Natural killer cell (primary cell): ENCODE results near the gene OXSR1. TPM values are rescaled to one million over a fixed set of nuclear protein-coding genes. Genes with fewer than 3 reads are reported as not detected.

Experiments
- ATAC-seq, 3 donors: fragments of 150-1000 bp in 2 of 3; fragments of 200-7000 bp in 1 of 3; cut with Tn5 transposase; 1 replicate in 1 of 3; 2 replicates in 2 of 3; pipeline ENCODE4 v1.10.0; 2021; ENCODE audit warnings: mild to moderate bottlenecking in 2 of 3, moderate library complexity in 2 of 3
- DNase-seq, 2 donors: peaks; one replicate each; pipeline versions ENCODE4 v3.0.0 to v3.0.0-alpha.2; 2013 to 2021; ENCODE audit warnings: mixed read lengths in 1 of 2
- H3K27ac ChIP-seq: one replicate; pipeline ENCODE4 v1.5.1; 2013; ENCODE audit warnings: mild to moderate bottlenecking, low read length
- H3K27me3 ChIP-seq: one replicate; pipeline ENCODE4 v1.6.1; 2013; ENCODE audit warnings: low read length; ENCODE audit not compliant: control insufficient read depth, insufficient read depth
- H3K36me3 ChIP-seq: one replicate; pipeline ENCODE4 v1.6.1; 2013; ENCODE audit warnings: low read length; ENCODE audit not compliant: control insufficient read depth, insufficient read depth
- H3K4me1 ChIP-seq: one replicate; pipeline ENCODE4 v1.6.1; 2013; ENCODE audit warnings: low read length; ENCODE audit not compliant: control insufficient read depth, insufficient read depth
- H3K4me3 ChIP-seq: one replicate; pipeline ENCODE4 v1.5.1; 2013; ENCODE audit warnings: low read length
- H3K9me3 ChIP-seq: one replicate; pipeline ENCODE4 v1.6.1; 2013; ENCODE audit warnings: low read length; ENCODE audit not compliant: control insufficient read depth, insufficient read depth
- H3K27ac Mint-ChIP-seq, 2 donors: one replicate each; pipeline ENCODE4 v1.8.0; 2022; ENCODE audit warnings: mild to moderate bottlenecking in 2 of 2, mixed read lengths in 2 of 2, moderate library complexity in 1 of 2
- H3K27me3 Mint-ChIP-seq, 2 donors: one replicate each; pipeline ENCODE4 v1.8.0; 2022; ENCODE audit warnings: low read depth in 2 of 2, mixed read lengths in 2 of 2
- H3K36me3 Mint-ChIP-seq: one replicate; pipeline ENCODE4 v1.8.0; 2022; ENCODE audit warnings: mixed read lengths
- H3K4me1 Mint-ChIP-seq, 2 donors: one replicate each; pipeline ENCODE4 v1.8.0; 2022; ENCODE audit warnings: mixed read lengths in 2 of 2
- H3K4me3 Mint-ChIP-seq: one replicate; pipeline ENCODE4 v1.8.0; 2022; ENCODE audit warnings: mild to moderate bottlenecking, moderate library complexity, mixed read lengths
- H3K9me3 Mint-ChIP-seq, 2 donors: one replicate each; pipeline ENCODE4 v1.8.0; 2022; ENCODE audit warnings: mixed read lengths in 2 of 2
- WGBS: methylation state at CpG from one replicate; pipeline ENCODE4 v1.1.7; 2013; ENCODE audit warnings: missing lambda C conversion rate; ENCODE audit not compliant: insufficient coverage; 5-methylcytosine and 5-hydroxymethylcytosine counted together
- intact Hi-C: fragments of 100-400 bp; cut with micrococcal nuclease; formaldehyde crosslinking; loops from one replicate; pipeline ENCODE4 v1.14.2; 2022
- total RNA-seq, 4 donors: library from RNA; stranded (reverse); fragments of 120-200 nt in 1 of 4; gene quantifications; one replicate each; pipeline versions ENCODE4 v1.2.3 to v1.2.4, GENCODE V29; 2013 to 2022
- TF ChIP-seq, protein P1 (sequence below): fragments of 200-600 bp; IDR thresholded peaks from one replicate; pipeline ENCODE4 v1.8.0; 2022; ENCODE audit warnings: antibody characterized with exemption

The OXSR1 gene
- total RNA-seq, 3 donors from 2014 or later (not counting 1 experiment from before 2014, with no cell fraction given): 37.2 to 46.1 (median 44.0) TPM

GRCh38 chr3:38227989-38228388 is 62.7 kb downstream of the OXSR1 start:
- no peak for DNase-seq
- Histone ChIP-seq H3K36me3 (peaks cover 52% of the 10 kb centered on the region), H3K4me1 (no peaks in the 10 kb centered on the region), H3K27ac (no peak overlapping the region), H3K27me3 (no peaks in the 10 kb centered on the region), H3K4me3 (no peak overlapping the region), H3K9me3 (no peaks in the 10 kb centered on the region)
- Mint-ChIP-seq H3K27ac (peak overlapping the region in 1 of 2 donors; percentile 68), H3K4me1 (peaks cover 0 to 5% of the 10 kb centered on the region in 2 donors), H3K36me3 (peaks cover 7% of the 10 kb centered on the region), H3K9me3 (no peaks in the 10 kb centered on the region), H3K4me3 (no peak overlapping the region), H3K27me3 (no peaks in the 10 kb centered on the region)
- TF ChIP-seq, protein P1, sequence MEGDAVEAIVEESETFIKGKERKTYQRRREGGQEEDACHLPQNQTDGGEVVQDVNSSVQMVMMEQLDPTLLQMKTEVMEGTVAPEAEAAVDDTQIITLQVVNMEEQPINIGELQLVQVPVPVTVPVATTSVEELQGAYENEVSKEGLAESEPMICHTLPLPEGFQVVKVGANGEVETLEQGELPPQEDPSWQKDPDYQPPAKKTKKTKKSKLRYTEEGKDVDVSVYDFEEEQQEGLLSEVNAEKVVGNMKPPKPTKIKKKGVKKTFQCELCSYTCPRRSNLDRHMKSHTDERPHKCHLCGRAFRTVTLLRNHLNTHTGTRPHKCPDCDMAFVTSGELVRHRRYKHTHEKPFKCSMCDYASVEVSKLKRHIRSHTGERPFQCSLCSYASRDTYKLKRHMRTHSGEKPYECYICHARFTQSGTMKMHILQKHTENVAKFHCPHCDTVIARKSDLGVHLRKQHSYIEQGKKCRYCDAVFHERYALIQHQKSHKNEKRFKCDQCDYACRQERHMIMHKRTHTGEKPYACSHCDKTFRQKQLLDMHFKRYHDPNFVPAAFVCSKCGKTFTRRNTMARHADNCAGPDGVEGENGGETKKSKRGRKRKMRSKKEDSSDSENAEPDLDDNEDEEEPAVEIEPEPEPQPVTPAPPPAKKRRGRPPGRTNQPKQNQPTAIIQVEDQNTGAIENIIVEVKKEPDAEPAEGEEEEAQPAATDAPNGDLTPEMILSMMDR: no peak
- intact Hi-C loops: no loop called here
- no peak for ATAC-seq
- WGBS: 75% methylated on average over 2 of the region's 2 CpGs

- DNase-seq (no peak), ATAC-seq (no peak)
- no peaks in the 10 kb centered on the region for H3K27me3 Mint-ChIP-seq
- peaks cover 0 to 5% of the 10 kb centered on the region in 2 donors for H3K4me1 Mint-ChIP-seq
- Histone ChIP-seq H3K27me3 (no peaks in the 10 kb centered on the region), H3K9me3 (no peaks in the 10 kb centered on the region), H3K4me1 (no peaks in the 10 kb centered on the region), H3K27ac (no peak overlapping the region), H3K4me3 (no peak overlapping the region), H3K36me3 (peaks cover 45% of the 10 kb centered on the region)
- peaks cover 16% of the 10 kb centered on the region for H3K36me3 Mint-ChIP-seq
- TF ChIP-seq, protein P1: no peak
- H3K4me3 Mint-ChIP-seq: no peak overlapping the region
- H3K27ac Mint-ChIP-seq: no peak overlapping the region
- intact Hi-C loops: no loop called here
- H3K9me3 Mint-ChIP-seq: no peaks in the 10 kb centered on the region
- WGBS: 80% methylated on average over 1 of the region's 1 CpG
These were observed 63.7 kb downstream of the OXSR1 start for GRCh38 chr3:38229036-38229435.

DNA sequence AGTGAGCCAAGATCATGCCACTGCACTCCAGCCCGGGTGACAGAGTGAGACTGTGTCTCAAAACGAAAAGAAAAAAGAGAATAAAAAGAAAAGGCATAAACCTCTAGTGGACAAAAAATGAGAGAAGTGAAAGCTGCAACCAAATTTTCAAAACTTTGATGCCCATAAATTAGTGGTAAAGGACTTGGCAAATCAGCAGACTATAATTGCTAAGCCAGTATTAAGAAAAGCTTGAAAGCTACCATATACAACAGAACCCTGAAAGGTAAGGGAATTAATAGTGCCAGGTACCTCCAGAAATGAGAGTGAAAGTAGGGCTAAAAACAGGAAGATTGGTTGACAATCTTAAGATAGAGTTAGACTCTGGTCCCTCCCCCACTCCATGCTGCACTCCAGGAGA is 67.4 kb downstream of the OXSR1 start:
- TF ChIP-seq, protein P1: no peak
- intact Hi-C loops: no loop called here

GRCh38 chr3:38235466-38235865 is 70.1 kb downstream of the OXSR1 start:
- no peaks in the 10 kb centered on the region for H3K27me3 Mint-ChIP-seq
- peaks cover 43% of the 10 kb centered on the region for H3K36me3 ChIP-seq

More for the DNA sequence above, 67.4 kb downstream of the OXSR1 start:
- H3K36me3 Mint-ChIP-seq: peaks cover 44% of the 10 kb centered on the region
- H3K27me3 Mint-ChIP-seq: no peaks in the 10 kb centered on the region
- ATAC-seq: no peak
- H3K9me3 ChIP-seq: no peaks in the 10 kb centered on the region
- H3K4me1 Mint-ChIP-seq: peaks cover 5% of the 10 kb centered on the region in 2 donors
- H3K4me1 ChIP-seq: no peaks in the 10 kb centered on the region
- peaks cover 34% of the 10 kb centered on the region for H3K36me3 ChIP-seq
- no peak overlapping the region for H3K4me3 Mint-ChIP-seq
- no peak overlapping the region for H3K27ac ChIP-seq
- 82% methylated on average over 2 of the region's 2 CpGs for WGBS
- peaks cover 0 to under 1% of the 10 kb centered on the region in 2 donors for H3K9me3 Mint-ChIP-seq
- no peak for DNase-seq
- no peak overlapping the region for H3K4me3 ChIP-seq
- no peak overlapping the region for H3K27ac Mint-ChIP-seq
- H3K27me3 ChIP-seq: no peaks in the 10 kb centered on the region

More at GRCh38 chr3:38235466-38235865, 70.1 kb downstream of the OXSR1 start:
- DNase-seq (no peak), ATAC-seq (no peak)
- intact Hi-C loops: no loop called here
- no peaks in the 10 kb centered on the region for H3K27me3 ChIP-seq
- H3K4me3 Mint-ChIP-seq: no peak overlapping the region
- no peak overlapping the region for H3K4me3 ChIP-seq
- H3K36me3 Mint-ChIP-seq: peaks cover 70% of the 10 kb centered on the region
- no peak overlapping the region for H3K27ac ChIP-seq
- peak overlapping the region in 1 of 2 donors; percentile 8 for H3K27ac Mint-ChIP-seq
- peaks cover 9 to 16% of the 10 kb centered on the region in 2 donors for H3K4me1 Mint-ChIP-seq
- H3K9me3 Mint-ChIP-seq: peaks cover 11 to 14% of the 10 kb centered on the region in 2 donors
- no peaks in the 10 kb centered on the region for H3K9me3 ChIP-seq
- TF ChIP-seq, protein P1: no peak
- no peaks in the 10 kb centered on the region for H3K4me1 ChIP-seq
